Epithelial cell of esophagus (primary cell): ENCODE results near the gene BNC2.

Source experiments
- DNase-seq: peaks from one replicate; pipeline ENCODE4 v3.0.0; 2010; ENCODE audit warnings: low read depth
- H3K4me3 ChIP-seq: 2 replicates; pipeline ENCODE4 v1.5.1; 2011; ENCODE audit warnings: mild to moderate bottlenecking, low read length, control low read depth
- TF ChIP-seq, protein P1 (sequence below): IDR thresholded peaks from 2 replicates; pipeline ENCODE4 v1.5.1; 2011; ENCODE audit warnings: low read depth, mild to moderate bottlenecking, low read length, control low read depth, inconsistent platforms; ENCODE audit not compliant: insufficient read depth; ENCODE audit errors: missing control alignments

The BNC2 gene

DNA sequence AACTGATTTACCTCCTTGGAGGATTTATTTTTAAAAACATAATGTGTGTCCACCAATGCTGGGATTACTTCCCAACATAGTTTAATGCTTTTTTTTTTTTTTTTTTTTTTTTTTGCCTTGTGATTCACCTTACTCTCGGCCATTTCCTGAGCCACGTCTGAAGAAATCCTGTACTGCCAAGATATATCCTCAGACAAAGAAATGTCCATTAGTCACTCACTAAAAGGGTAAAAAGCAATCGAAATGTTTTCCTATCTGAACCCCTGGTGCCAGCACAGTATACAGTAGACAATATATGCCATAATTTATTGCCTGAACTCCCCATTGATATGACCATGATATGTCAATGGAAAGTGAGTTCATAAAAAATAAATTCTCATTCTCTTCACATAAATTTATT, 344.1 kb downstream of the BNC2 start:
- DNase-seq: peak; percentile 75
- H3K4me3 ChIP-seq: no peak overlapping the region
- TF ChIP-seq, protein P1, sequence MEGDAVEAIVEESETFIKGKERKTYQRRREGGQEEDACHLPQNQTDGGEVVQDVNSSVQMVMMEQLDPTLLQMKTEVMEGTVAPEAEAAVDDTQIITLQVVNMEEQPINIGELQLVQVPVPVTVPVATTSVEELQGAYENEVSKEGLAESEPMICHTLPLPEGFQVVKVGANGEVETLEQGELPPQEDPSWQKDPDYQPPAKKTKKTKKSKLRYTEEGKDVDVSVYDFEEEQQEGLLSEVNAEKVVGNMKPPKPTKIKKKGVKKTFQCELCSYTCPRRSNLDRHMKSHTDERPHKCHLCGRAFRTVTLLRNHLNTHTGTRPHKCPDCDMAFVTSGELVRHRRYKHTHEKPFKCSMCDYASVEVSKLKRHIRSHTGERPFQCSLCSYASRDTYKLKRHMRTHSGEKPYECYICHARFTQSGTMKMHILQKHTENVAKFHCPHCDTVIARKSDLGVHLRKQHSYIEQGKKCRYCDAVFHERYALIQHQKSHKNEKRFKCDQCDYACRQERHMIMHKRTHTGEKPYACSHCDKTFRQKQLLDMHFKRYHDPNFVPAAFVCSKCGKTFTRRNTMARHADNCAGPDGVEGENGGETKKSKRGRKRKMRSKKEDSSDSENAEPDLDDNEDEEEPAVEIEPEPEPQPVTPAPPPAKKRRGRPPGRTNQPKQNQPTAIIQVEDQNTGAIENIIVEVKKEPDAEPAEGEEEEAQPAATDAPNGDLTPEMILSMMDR: no peak

DNA sequence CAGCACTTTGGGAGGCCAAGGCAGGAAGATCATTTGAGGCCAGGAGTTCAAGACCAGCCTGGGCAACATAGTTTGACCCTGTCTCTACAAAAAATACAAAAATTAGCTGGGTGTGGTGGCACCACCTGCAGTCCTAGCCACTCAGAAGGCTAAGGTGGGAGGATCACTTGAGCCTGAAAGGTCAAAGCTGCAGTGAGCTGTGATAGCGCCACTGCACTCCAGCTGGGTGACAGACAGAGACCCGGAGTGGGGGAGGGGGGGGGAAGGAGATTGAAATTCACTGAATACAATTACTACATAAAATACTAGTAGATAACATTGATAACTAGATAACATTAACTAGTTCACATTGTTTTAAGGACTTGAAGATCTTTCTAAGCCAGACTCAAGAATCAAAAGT, 345.6 kb downstream of the BNC2 start:
- TF ChIP-seq, protein P1: no peak
- no peak overlapping the region for H3K4me3 ChIP-seq
- no peak for DNase-seq

DNA sequence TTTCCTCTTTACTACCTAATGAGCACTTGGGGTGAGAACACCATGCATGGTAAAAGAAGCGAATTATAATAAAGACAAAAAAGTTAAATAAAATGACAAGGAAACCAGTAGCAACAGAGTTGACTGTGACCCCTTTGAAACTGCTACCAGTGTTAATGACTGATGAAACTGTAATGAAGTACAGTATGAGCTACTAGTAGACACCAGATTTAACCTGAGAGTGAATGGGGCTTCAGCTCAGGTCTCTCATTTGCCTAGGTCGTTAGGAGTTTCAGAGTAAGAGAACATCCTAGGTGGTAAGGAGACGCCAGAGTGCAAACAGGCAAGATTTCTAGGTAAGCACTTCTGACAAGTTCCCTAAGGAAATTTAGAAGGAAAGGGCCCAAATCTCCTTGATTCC, 346.4 kb downstream of the BNC2 start:
- no peak for DNase-seq
- TF ChIP-seq, protein P1: no peak
- no peak overlapping the region for H3K4me3 ChIP-seq

DNA sequence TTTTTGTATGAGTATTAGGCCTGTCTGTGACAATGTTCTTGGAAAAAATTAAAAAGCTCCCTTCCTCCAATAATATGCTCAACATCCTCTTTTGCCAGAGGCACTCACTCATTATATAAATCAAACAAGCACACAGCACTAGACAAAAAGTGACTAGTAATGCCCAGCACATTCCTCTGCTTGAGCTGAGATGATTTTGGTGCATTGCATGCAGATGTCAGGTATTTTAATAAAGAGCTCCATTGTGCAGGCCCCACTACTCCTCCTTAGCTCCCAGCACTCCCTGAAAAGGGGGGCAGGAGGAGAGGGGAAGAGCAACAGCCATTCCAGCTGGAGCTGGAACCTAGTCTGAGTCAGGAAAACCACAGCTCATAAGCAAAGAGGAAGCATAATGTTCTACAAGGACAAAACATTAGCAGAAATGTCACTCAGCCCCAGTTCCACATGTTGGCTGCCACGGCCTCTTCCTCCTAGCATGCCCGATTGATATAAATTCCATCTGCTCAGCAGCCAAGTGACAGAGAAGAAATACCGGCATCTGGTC, 348.5 kb downstream of the BNC2 start:
- TF ChIP-seq, protein P1: no peak
- no peak overlapping the region for H3K4me3 ChIP-seq
- peak; percentile 42 for DNase-seq

DNA sequence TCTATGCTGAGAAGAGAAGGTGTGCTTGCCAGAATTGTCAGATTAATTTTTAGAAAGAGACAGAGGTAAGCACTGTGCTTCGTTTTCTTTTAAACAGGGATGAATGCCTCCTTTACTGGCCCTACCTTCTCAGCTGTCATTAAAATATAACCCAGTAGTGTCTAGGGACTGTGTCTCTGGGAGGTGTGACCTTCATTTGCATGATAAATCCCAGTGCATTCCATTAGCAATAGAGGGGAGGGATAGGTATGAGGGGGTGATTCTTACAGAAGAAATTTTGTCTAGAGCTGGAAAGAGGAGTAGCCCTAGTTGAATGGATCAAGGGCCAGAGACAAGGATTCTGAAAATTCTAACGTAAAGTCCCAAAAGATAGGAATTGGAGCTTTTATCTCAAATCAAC, 351.5 kb downstream of the BNC2 start:
- no peak for DNase-seq
- TF ChIP-seq, protein P1: no peak
- no peak overlapping the region for H3K4me3 ChIP-seq

DNA sequence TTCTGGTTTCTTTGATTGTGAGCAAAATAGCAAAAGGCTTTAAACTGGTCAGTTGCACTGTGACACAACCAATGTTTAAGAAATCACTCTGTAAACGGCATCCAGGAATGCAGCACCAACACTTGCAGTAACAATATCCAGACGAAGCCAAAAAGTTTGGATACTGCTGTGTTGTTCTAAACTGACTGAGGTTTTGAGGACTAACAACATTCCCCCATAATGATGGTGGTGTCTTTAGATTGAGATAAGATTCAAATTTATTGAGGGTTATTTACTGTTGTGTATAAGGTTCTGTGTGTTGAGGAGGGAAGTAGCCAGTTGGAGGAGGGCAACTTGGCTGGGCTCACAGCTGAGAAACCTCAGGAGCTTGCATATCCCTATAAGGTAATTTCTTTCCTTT, 353.6 kb downstream of the BNC2 start:
- TF ChIP-seq, protein P1: no peak
- no peak overlapping the region for H3K4me3 ChIP-seq
- no peak for DNase-seq

DNA sequence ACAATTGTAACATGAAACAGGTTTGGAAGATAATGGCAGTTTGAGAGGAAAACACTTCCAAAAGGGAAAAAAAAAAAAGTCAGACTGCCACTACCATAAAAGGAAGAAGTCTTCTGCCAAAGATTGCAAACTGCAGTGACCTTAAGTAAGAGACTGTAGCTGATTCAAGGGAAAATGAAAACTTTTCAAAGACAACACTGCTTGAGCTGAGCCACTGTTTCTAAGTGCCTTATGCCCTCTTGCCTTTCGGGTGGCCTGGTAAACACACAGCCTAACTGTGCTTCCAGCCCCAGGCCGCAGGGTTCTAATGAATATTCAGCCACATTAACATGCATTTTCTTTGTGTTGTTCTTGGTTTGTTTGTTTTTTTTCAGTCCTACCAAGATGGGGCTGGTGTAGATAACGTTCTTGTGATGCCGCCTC, 354.6 kb downstream of the BNC2 start:
- no peak for DNase-seq
- H3K4me3 ChIP-seq: no peak overlapping the region
- TF ChIP-seq, protein P1: no peak
